Right hindlimb (tissue), 1 donor: ENCODE data around the gene SPHK2.
"Not testable (repeated sequence)": the region's sequence is repeated elsewhere in the genome, so short reads cannot be mapped to it uniquely, and the experiment has no call there.

Experiments
- DNase-seq: peaks from one replicate; pipeline ENCODE4 v3.0.0-alpha.2; 2018

SPHK2 gene

DNA sequence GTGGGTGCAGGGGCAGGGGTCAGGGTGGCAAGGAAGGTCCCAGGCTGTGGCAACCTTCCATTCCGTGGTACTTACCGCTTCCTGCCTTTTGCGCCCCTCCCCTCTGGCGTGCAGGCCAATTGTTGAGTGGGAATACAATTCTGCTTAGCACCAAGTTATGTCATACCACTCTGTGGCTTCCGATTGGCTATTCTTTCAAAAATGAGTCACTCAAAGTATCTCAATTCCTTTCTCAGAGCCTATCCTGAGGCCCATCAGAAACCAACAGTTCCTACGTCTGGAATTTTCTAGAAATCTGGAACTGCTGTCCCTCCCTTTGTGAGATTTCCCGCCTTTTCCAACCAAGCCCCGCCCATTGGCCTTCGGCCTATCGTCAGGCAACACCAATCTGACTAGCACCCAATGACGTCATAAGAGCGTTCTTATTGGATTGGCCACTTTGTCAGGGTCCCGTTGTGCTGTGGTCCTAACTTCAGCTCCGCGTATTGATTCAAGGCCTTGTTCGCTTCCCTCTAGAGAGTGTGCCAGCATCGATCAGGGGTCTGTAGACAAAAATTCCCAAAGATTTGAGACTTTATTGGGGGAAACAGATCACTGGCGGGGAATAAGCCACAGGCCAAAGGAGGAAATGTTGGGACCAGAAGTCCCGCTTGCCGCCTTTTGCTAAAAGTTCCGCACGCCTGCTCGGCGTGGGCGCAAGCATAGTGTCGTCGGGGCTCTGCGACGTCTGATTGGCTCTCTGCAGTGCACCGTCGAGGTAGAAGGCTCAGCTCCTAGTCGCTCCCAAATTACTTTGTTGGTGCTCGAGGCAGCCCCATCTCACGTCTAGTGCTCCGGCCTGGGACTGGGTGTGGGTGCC lies 41.8 kb downstream of the SPHK2 start:
- DNase-seq: peak; percentile 82

- no peak for DNase-seq
These were observed 42.4 kb downstream of the SPHK2 start for GRCh38 chr19:48661711-48662090.

DNA sequence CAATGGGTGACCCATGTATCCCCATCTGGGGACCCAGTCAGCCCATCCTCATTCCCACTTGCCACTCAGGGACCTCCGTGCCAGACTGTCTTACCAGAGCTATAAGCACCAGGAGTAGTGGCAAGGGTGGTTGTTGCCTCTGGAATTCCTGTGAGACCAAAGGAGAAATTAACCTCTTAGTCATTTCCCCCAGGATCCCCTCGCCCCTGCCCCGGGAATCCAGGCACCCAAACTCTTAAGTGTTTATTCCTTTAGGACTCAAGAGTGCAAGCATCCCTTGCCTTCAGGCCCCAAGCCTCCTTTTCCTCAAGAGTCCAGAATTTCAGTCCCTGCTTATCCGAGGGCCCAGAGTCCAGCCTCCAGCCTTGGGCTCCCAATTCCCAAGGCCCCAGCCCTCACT lies 44.4 kb downstream of the SPHK2 start:
- no peak for DNase-seq

DNA sequence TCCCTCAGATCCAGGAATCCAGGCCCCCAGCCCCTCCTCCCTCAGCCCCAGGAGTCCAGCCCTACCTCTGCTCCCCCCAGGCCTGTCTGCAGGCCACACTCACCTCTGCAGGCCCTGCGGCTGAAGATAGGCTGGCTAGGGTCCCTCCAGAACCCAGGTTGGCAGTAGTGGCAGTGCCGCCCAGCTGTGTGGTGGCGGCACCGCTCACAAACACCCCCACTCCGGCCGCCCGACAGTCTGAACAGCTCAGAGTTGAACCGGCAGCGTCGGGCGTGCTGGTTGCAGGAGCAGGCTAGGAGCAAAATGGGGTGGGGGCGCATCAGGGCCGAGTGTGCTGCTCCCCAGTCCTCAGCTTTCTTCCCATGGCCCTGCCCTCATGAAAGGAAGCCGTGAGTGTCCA lies 45.2 kb downstream of the SPHK2 start:
- DNase-seq: no peak

DNA sequence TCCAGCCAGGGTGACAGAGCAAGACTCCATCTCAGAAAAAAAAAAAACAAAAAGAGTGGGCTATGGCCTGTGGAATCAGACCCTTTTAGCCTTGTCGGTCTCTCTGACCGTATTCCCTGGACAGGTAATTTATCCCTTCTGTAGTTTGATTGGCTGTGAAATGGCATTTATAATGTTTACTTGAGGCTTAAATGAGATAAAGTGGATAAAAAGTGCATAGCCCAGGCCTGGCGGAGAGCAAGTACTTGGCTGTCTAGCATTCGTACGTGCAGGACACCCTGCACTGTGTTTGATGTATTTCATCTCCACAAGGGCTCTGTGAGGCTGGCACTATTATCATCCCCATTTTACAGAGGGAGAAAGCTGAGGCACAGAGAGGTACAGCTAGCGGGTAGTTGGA lies 46.5 kb downstream of the SPHK2 start:
- DNase-seq: no peak

DNA sequence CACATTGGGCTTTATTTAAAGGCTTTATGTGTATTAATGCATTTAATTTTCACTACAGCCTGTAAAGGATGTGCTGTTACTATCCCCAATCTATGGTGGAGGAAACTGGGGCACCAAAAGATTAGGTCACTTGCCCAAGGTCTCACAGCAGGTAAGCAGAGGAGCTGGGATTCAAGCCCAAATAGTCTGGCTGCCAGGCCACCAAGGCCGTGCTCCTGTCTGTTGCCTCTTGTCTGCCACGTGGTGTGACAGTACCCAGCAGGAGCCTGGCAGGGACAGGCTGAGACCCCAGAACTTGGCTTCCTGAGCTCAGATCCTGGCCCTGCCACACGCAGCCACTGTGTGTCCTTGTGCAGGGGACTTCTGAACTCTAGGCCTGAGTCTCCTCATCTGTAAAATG lies 49.0 kb downstream of the SPHK2 start:
- no peak for DNase-seq

DNA sequence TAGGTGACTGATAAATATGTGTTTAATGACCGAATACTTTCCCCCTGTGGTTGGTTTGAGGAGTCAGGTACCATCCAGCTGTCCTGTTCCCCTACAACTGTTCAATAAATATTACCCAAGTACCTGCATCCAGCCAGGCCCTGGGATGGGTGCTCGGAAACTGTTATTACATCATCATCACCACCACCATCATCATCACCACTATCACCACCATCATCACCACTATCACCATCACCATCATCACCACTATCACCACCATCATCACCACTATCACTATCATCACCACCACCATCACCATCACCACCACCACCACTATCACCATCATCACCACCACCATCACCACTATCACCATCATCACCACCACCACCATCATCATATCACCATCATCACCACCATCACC lies 49.5 kb downstream of the SPHK2 start:
- no peak for DNase-seq

DNA sequence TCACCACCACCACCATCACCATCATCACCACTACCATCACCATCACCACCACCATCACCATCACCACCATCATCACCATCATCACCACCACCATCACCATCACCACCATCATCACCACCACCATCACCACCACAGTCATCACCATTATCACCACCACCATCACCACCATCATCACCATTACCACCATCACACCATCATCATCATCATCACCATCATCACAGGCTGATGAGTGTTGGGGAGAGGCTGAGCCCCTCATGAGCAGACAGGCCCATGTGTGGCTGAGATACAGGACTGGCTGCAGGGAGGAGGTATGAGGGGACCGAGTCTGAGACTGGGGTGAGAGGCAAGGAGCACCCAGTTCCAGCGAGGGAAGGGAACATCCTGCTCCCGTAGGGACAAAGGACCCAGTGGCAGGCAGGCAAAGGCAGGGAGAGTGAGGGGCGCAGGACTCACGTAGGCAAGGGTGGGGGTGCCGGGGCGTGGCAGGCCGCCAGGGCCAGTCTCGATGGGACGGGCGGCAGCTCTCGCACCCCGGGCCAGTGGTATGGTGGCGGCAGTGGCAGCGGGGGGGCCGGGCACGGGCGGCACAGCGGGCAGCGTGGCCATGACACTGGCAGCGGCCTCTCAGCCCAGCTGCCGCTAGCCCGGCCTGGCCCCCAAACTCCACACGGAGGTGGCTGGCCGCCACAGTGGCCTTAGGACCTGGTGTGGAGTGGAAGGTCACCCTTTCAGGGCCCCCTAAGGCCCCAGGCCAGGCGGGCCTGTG lies 50.8 kb downstream of the SPHK2 start:
- DNase-seq: no peak

- DNase-seq: peak; percentile 54
These were observed 51.6 kb downstream of the SPHK2 start for GRCh38 chr19:48670699-48671445.

DNA sequence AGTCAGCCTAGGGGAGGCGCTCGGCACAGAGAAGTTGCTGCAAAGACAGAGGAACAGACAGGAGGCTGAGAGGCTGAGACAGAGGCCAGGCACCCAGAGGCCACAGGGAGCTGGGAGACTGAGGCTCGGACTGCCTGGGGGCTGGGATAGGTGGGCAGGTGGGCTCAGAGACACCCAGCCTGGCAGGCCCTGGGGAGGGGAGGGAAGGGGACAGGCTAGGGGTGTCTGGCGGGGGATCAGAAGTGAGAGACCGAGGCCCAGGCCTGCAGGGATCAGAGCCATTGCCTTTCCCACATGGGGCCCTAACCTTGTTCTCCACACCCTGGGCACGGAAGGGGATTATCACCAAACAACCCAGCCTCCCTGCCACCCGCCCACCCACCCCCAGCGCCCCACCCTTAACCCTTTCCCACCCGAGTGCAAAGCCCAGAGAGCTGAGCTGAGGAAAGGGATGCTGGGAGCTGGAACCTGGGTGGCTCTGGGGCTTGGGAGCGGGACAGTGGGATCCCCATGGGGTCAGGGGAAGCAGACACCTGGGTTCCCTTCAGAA lies 52.2 kb downstream of the SPHK2 start:
- peak; percentile 31 for DNase-seq

- DNase-seq: no peak
These were observed 53.7 kb downstream of the SPHK2 start, which contains the start of gene NTN5 for GRCh38 chr19:48672994-48673393. TSS of gene NTN5 (minus strand) at chr19:48673017. CDS start at chr19:48670986, 2,031 bp downstream.

DNA sequence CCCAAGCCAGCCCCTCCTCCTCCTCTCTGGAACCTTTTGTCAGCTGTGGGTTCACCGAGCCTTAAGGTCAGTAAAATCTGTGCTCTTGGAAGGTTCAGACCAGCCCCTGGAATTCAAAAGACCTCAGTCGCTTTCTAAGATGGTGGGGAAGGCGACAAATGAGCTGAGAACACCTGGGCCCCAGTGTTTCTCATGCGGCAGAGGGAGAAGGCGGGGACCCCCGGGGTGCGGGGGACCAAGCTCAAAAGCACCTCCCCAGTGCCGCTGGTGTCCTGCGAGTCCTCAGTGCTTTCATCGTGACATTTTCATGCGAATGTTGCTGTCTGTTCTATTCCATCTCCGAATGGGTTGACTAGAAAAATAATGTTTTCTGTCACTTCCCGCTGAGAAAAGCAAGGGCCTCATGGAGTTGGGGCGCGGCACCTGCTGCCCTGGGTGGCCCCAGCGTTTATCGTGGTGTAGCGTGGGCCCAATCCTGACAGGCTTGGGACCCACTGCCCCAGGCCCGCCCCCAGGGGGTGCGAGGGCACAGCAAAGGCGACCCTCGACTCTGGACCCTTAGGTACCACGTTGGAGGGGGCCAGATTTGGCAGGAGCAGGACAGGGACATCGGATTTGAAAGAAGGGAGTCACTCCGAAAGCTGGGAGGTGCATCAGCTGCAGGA lies 54.3 kb downstream of the SPHK2 start:
- no peak for DNase-seq

DNA sequence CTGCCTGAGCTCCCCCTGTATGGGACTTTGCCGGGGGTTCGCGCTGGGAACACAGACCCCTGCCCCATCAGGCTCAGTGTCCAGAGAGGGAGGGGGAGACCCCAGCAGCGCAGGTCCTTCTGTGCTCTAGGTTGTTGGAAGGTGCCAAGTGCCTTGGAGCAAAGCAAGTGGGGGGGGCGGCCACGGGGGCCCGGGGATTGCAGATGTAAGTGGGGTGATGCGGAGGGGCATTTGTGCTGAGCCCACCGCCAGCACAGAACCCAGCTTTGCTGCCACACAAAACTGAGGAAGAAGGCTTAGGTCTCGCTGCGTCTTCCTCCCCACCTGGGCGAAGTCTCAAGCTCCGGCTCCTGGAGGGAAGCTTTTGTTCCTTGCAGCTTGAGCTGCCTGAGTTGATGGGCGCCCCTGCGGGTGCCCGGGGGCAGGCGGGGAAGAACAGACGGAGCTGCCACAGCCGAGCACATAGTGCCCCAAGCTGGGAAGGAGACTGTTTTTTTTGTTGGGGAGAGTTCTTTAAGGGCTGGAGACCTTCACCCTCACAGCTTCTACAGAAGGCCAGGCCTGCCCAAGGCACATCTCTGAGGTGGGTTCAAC lies 55.0 kb downstream of the SPHK2 start:
- no peak for DNase-seq

DNA sequence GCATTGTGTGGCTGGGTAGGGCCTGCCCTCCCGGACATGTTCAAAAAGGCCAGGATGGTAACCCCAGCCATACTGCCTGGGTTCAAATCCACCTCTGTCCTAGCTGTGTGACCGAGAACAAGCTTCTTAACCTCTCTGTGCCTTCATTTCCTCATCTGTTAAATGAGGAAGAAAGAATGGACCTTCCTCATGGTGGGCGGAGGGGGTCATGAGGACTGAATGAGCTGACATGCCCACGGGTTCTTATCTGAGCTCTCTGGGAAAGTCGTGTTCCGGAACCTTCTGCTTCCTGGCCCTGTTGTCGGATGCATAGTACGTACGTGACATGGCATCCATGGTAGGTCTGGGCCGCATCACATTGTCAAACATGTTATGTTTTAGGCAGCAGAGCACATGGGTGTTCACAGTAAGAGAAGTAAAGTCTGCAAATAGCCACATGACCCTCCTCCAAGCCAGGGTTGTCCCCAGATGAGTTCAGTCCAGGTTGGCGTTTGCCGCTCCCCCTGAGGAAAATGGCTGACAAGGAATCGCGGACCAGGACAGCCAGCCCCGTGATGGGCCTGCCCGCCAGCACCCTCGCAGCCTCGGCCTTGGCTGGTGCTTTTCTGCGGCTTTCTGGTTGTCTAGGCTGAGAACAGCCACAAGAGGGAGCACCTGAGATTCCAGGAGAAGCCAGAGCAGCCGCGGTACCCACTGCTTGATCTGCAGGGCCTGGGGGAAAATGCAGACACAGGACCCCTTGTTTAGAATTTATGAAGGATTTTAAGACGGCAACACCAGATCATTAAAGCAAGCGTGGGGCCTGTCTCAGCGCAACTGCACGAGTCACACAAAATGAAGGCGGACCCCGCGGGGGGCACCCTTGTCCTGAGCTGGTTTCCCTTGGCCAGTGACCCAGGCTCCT lies 55.9 kb downstream of the SPHK2 start:
- DNase-seq: peak; percentile 88

DNA sequence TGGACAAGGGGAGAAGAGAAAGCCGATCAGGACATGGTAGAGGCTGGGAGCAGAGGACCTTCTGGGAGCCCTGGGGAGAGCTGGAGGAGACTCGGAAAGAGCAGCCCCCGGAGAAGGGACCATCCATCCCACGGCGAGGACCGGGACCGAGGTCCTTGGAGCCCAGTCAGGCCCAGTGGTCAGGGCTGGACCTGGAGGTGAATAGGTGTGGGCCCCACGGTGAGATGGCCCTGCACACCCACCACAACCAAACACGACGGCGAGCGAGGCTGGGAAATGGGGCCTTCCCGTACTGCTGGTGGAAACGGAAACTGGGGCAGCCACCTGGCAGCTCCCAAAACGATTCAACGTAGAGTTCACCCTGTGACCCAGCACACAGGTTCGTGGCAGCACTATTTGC lies 57.2 kb downstream of the SPHK2 start:
- no peak for DNase-seq

DNA sequence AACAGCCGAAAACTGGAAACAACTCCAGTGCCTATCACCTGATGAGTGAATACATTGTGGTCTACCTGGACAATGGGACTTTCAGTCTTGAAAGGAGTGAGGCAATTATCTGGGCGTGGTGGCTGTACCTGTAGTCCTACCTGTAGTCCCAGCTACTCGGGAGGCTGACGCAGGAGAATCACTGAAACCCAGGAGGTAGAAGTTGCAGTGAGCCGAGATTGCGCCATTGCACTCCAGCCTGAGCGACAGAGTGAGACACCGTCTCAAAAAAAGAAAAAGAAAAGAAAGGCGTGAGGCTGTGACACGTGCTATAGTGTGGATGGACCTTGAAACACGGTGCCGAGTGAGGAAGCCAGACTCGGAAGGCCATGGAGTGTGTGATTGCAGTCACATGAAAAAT lies 57.6 kb downstream of the SPHK2 start:
- DNase-seq: no peak

DNA sequence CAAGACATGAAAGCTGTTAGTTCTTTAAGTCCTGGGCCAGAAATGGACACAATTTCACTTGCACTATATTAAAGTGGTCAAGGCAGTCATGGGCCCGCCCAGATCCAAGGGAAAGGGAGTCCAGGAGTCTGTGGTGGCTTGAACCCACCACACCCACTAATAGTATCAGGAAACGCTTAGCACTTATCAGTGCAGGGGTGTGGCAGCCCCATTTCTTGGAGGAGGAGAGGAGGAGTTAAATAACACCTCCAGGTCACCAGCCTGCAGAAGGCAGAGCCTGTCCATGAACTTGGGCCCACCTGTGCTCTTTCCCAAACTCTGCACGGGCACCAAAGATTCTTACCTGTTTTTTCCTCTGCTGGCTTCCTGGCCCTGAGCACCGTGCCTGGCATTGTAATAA lies 58.9 kb downstream of the SPHK2 start:
- no peak for DNase-seq

DNA sequence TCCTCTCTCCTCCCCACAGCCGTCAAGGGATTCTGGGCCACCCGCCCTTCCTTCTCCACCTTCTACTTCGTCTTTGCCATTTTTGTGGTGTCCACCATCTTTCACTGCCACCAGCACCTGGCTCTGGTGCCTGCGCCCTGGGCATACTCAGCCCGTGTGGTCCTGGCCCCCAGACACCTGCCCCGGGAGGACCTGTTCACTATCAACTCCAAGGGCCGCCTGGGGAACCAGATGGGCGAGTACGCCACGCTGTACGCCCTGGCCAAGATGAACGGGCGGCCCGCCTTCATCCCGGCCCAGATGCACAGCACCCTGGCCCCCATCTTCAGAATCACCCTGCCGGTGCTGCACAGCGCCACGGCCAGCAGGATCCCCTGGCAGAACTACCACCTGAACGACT lies 60.7 kb downstream of the SPHK2 start:
- DNase-seq: not testable (repeated sequence)
